Hematopoietic multipotent progenitor cell treated with erythropoietin and hydrocortisone succinate and interleukin-3 and kit ligand, for 15 days (in vitro differentiated cells): ENCODE results near the gene MAFF.
A peak's percentile ranks its signal among the peaks of the same experiment; 100 is the strongest.
"Not testable (repeated sequence)": the region's sequence is repeated elsewhere in the genome, so short reads cannot be mapped to it uniquely, and the experiment has no call there.

Source experiments
- DNase-seq: peaks from one replicate; pipeline ENCODE4 v3.0.0-alpha.2; 2015; ENCODE audit warnings: low spot score

MAFF gene

DNA sequence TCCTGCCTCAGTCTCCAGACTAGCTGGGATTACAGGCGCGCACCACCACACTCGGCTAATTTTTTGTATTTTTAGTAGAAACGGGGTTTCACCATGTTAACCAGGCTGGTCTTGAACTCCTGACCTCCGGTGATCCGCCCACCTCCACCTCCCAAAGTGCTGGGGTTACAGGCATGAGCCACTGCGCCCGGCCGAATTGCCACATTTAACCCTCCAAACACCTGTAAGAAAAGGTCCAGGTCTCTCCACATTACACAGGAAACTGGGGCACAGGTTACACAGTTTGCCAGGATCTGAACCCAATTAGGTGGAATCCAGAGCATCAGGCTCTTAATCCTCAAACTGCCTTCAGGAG is 24.2 kb upstream of the MAFF start:
- DNase-seq, result not testable (repeated sequence)

- DNase-seq, result no peak
Measured at GRCh38 chr22:38177926-38178604, 23.7 kb upstream of the MAFF start.

GRCh38 chr22:38178605-38178937 is 23.2 kb upstream of the MAFF start:
- DNase-seq, result not testable (repeated sequence)

GRCh38 chr22:38180841-38181452 is 20.8 kb upstream of the MAFF start:
- DNase-seq, result peak; percentile 52

- DNase-seq, result peak; percentile 99
Measured at GRCh38 chr22:38181453-38182200, 20.2 kb upstream of the MAFF start, which contains the start of gene PLA2G6. TSS of gene PLA2G6 (minus strand) at chr22:38181830. CDS start at chr22:38169426, 12,404 bp downstream.

DNA sequence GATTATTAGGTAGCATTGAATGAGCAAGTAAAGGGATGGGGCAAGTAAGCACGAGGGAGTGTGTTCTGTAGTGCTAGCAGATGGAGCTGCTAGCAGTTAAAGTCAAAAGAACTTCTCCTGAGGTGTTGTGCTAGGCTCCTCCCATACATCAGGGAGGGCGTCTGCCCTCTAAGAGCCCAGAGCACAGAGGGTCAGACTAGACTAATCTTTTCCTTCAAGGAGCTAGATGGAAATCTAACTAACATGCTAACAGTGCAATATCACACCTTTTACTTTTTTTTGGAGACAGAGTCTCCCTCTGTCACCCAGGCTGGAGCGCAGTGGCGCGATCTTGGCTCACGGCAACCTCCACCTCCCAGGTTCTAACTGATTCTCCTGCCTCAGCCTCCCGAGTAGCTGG is 17.0 kb upstream of the MAFF start:
- no peak for DNase-seq

GRCh38 chr22:38186429-38186828 is 15.4 kb upstream of the MAFF start:
- DNase-seq, result no peak

GRCh38 chr22:38187413-38188212 is 14.2 kb upstream of the MAFF start:
- no peak for DNase-seq

- DNase-seq, result no peak
Measured at GRCh38 chr22:38189104-38189503, 12.7 kb upstream of the MAFF start.

GRCh38 chr22:38190581-38190980 is 11.2 kb upstream of the MAFF start:
- DNase-seq, result no peak

- no peak for DNase-seq
Measured at GRCh38 chr22:38191055-38191454, 10.7 kb upstream of the MAFF start.

- DNase-seq, result no peak
Measured at GRCh38 chr22:38191731-38192474, 9.9 kb upstream of the MAFF start.

- DNase-seq, result no peak
Measured at GRCh38 chr22:38192475-38192863, 9.3 kb upstream of the MAFF start.

- DNase-seq, result no peak
Measured at GRCh38 chr22:38193580-38193979, 8.2 kb upstream of the MAFF start.

- DNase-seq, result no peak
Measured at GRCh38 chr22:38196791-38197419, 4.9 kb upstream of the MAFF start.

DNA sequence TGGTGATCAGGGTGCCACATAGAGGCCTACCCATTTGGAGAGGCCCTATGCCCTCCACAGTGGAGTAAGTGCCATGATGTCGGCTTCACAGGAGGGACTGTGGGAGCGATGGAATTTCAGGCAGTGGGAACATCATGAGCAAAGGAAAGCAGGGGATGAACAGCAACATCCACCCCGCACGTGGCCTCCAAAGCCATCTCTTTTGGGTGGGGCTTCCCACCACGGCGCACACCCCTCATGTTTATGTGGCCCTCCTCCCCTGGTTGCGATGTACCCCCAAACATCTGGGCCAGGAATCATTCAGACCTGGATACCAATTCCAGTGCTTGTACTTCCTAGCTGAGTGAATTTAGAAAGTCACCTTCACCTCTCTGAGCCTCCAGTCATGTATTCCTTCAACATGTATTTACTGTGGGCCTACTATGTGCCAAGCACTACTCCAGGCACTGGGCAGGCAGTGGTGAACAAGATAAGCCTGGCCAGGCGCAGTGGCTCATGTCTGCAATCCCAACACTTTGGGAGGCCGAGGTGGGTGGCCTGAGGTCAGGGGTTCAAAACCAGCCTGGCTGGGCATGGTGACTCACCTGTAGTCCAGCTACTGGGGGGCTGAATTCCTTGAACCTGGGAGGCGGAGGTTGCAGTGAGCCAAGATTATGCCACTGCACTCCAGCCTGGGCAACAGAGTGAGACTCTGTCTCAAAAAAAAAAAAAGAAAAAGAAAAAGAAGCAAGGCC is 1.8 kb upstream of the MAFF start:
- no peak for DNase-seq

- DNase-seq, result no peak
Measured at GRCh38 chr22:38201371-38201710, 453 bp upstream of the MAFF start.

GRCh38 chr22:38202437-38203089 is 769 bp downstream of the MAFF start:
- peak; percentile 78 for DNase-seq

GRCh38 chr22:38203090-38203810 is 1.5 kb downstream of the MAFF start:
- DNase-seq, result peak; percentile 30
